ENCODE measurements around the gene SFTA2. TPM values are rescaled to one million over a fixed set of nuclear protein-coding genes. Genes with fewer than 3 reads are reported as not detected.
A peak's percentile ranks its signal among the peaks of the same experiment; 100 is the strongest.

Gene SFTA2
- total and polyA plus RNA-seq, 10 of the 15 experiments (the other 5 are each of a cell fraction or from before 2014, with no cell fraction given): 0.15 to 0.92 (median 0.33) TPM; not detected in 4

DNA sequence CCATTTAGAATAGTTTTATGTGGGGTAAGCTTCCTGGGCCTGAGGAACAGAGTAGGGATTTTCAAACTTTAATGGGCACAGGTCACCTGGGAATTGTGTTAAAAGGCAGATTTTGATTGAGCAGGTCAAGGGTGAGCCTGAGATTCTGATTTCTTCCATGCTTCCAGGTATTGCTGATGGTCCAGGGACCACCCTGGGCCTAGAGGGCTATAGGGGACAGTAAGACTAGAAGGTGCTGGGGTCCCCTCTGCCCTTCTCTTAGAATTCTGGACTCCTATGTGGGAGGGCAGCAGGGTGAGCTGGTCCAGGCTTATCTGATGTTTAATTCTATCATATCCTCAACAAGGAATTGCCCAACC is 45.1 kb downstream of the SFTA2 start:
- ChIA-PET RAD21 (ENCODE audit: unreplicated experiment) (interaction anchor here (0.5 to 9.6 kb wide), 2 partner anchors 27 to 239 kb away, joined by 3 to 138 read pairs; partner anchors contain the start of gene VARS2), SMC1A (ENCODE audit: uncharacterized antibody, unreplicated experiment) (interaction anchor here (0.6 to 4.9 kb wide), 4 partner anchors 14 to 283 kb away, joined by 3 to 40 read pairs (median 4); partner anchors contain the start of gene VARS2), POLR2A (interaction anchor here (1.3 kb wide), 1 partner anchor 23 kb away, joined by 3 read pairs; no protein-coding TSS in a partner anchor), CTCF (interaction anchor here (0.8 to 6.7 kb wide), 3 partner anchors 15 to 165 kb away, joined by 3 to 71 read pairs (median 7); partner anchors contain the start of gene VARS2)
- in situ Hi-C loops (cut with MboI) (no loop called here), intact Hi-C loops (cut with micrococcal nuclease; ENCODE audit: unreplicated experiment) (no loop called here)
- FAIRE-seq (no peak), DNase-seq (ENCODE audit: low read depth, low spot score) (no peak), ATAC-seq (no peak)
- no peak overlapping the region for H3K27ac ChIP-seq (ENCODE audit: control insufficient read depth, insufficient read depth)
- peak overlapping the region; percentile 99; the same call in 1 of the 2 replicates for H3K4me2 ChIP-seq (ENCODE audit: control insufficient read depth, insufficient read depth)
- no peak overlapping the region for H2AFZ ChIP-seq (ENCODE audit: control insufficient read depth, low read depth, low read length)
- H3K36me3 ChIP-seq (ENCODE audit: control insufficient read depth in 2 of 2, insufficient read depth in 2 of 2, low read length in 1 of 2): peaks cover 0 to 6% of the 10 kb centered on the region in 2 experiments; a peak in 3 of 4 replicates
- H3K27me3 ChIP-seq (replicated peaks in 1 of 2; ENCODE audit: control insufficient read depth in 2 of 2, insufficient read depth in 2 of 2, low read length in 1 of 2): no peaks in the 10 kb centered on the region
- H3K4me1 ChIP-seq (ENCODE audit: control insufficient read depth, insufficient read depth, low read length): peaks cover 34% of the 10 kb centered on the region
- 0 out of 2 replicates have a peak overlapping the region, but pooled peaks have one; percentile 2 for H3K9ac ChIP-seq (ENCODE audit: control insufficient read depth, insufficient read depth, low read length)
- no peak overlapping the region for H3K4me3 ChIP-seq
- BruUV-seq (replicated peaks): no TSS peak
- no peaks in the 10 kb centered on the region for H3K9me3 ChIP-seq (replicated peaks; ENCODE audit: control insufficient read depth, insufficient read depth, low read length)
- TF ChIP-seq, protein P1, sequence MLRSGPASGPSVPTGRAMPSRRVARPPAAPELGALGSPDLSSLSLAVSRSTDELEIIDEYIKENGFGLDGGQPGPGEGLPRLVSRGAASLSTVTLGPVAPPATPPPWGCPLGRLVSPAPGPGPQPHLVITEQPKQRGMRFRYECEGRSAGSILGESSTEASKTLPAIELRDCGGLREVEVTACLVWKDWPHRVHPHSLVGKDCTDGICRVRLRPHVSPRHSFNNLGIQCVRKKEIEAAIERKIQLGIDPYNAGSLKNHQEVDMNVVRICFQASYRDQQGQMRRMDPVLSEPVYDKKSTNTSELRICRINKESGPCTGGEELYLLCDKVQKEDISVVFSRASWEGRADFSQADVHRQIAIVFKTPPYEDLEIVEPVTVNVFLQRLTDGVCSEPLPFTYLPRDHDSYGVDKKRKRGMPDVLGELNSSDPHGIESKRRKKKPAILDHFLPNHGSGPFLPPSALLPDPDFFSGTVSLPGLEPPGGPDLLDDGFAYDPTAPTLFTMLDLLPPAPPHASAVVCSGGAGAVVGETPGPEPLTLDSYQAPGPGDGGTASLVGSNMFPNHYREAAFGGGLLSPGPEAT (IDR thresholded peaks at IDR 0.05; ENCODE audit: low read depth): no peak
- TF ChIP-seq MYC (IDR thresholded peaks at IDR 0.05; ENCODE audit: insufficient read depth, insufficient read length, insufficient replicate concordance, low read length, severe bottlenecking) (no peak), SREBF1 (IDR thresholded peaks at IDR 0.05; ENCODE audit: low read length) (no peak)
- TF ChIP-seq, protein P2, sequence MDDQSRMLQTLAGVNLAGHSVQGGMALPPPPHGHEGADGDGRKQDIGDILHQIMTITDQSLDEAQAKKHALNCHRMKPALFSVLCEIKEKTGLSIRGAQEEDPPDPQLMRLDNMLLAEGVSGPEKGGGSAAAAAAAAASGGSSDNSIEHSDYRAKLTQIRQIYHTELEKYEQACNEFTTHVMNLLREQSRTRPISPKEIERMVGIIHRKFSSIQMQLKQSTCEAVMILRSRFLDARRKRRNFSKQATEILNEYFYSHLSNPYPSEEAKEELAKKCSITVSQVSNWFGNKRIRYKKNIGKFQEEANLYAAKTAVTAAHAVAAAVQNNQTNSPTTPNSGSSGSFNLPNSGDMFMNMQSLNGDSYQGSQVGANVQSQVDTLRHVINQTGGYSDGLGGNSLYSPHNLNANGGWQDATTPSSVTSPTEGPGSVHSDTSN (IDR thresholded peaks at IDR 0.05; ENCODE audit: insufficient replicate concordance, low read depth, low read length): no peak
- no peaks in the 10 kb centered on the region for H4K20me1 ChIP-seq (ENCODE audit: control insufficient read depth, insufficient read depth)
- H3K79me2 ChIP-seq (ENCODE audit: control insufficient read depth, insufficient read depth, low read length): peaks cover 10% of the 10 kb centered on the region
